K562 (cell line): ENCODE measurements around the gene TGFA. TPM values are rescaled to one million over a fixed set of nuclear protein-coding genes. Genes with fewer than 3 reads are reported as not detected.

Experiments
- ATAC-seq: fragments of 200-7000 bp; cut with Tn5 transposase; 3 replicates; pipeline ENCODE4 v1.9.1; 2020; ENCODE audit warnings: moderate library complexity
- BruUV-seq: library from RNA; stranded (reverse); fragments of 400-500 nt; replicated peaks from 2 replicates; lab custom pipeline; 2021; lab: Mats Ljungman, UMichigan
- CTCF ChIA-PET: fragments of 300-600 bp; formaldehyde crosslinking; extraction: SDS; loops from one replicate; lab custom pipeline; 2021; ENCODE audit warnings: low intra/inter-chr PET ratio; lab: Yijun Ruan, JAX
- POLR2A ChIA-PET: fragments of 300-600, 350-650 bp; sonication (Branson Sonifier 250); formaldehyde crosslinking; extraction: SDS; loops from one replicate; lab custom pipeline; 2021; ENCODE audit warnings: antibody characterized with exemption, inconsistent platforms; lab: Yijun Ruan, JAX
- DNase-seq, 4 experiments: peaks; one replicate each; pipeline versions ENCODE4 v3.0.0 to v3.0.0-alpha.2; 2011 to 2018; ENCODE audit warnings: low spot score in 3 of 4, mixed read lengths in 3 of 4; ENCODE audit errors: extremely low read depth in 1 of 4
- FAIRE-seq: peaks from 2 replicates; lab custom pipeline; 2011; peaks lifted over from hg19 to GRCh38; lab: Jason Lieb, UNC
- H2AFZ ChIP-seq: 2 replicates; pipeline ENCODE4 v1.6.0; 2011; ENCODE audit warnings: low read depth, low read length, control low read depth, inconsistent platforms
- H3K27ac ChIP-seq: fragments of 200-600 bp; 3 replicates; pipeline ENCODE4 v1.8.0; 2011; ENCODE audit warnings: low read depth, mild to moderate bottlenecking, control low read depth, inconsistent platforms, low read length, moderate library complexity, mixed read lengths; ENCODE audit errors: extremely low read depth
- H3K27me3 ChIP-seq, 2 experiments: fragments of 300-600 bp in 1 of 2; 2 replicates in 1 of 2; 3 replicates in 1 of 2; pipeline versions ENCODE4 v1.6.0 to v1.8.0; 2011; ENCODE audit warnings: inconsistent platforms in 2 of 2, low read length in 2 of 2, mild to moderate bottlenecking in 1 of 2, mixed read lengths in 1 of 2, moderate library complexity in 1 of 2; ENCODE audit not compliant: control insufficient read depth in 2 of 2, insufficient read depth in 2 of 2
- H3K36me3 ChIP-seq: fragments of 300-600 bp; 3 replicates; pipeline ENCODE4 v1.8.0; 2011; ENCODE audit warnings: mild to moderate bottlenecking, low read length, inconsistent platforms; ENCODE audit not compliant: control insufficient read depth, insufficient read depth
- H3K4me1 ChIP-seq, 2 experiments: fragments of 200-600 bp in 1 of 2; replicated peaks in 1 of 2; 2 replicates in 1 of 2; 3 replicates in 1 of 2; pipeline versions ENCODE4 v1.5.1 to v1.8.0; 2011; ENCODE audit warnings: inconsistent platforms in 2 of 2, low read length in 2 of 2, mild to moderate bottlenecking in 1 of 2, mixed read lengths in 1 of 2, moderate library complexity in 1 of 2; ENCODE audit not compliant: control insufficient read depth in 2 of 2, insufficient read depth in 2 of 2
- H3K4me2 ChIP-seq: 2 replicates; pipeline ENCODE4 v1.6.1; 2011; ENCODE audit warnings: low read length, control low read depth, inconsistent platforms, mixed read lengths; ENCODE audit not compliant: insufficient read depth
- H3K4me3 ChIP-seq: fragments of 200-600 bp; sonication (generic), shearing (Covaris generic); 2 replicates; pipeline ENCODE4 v1.5.1; 2016; ENCODE audit warnings: control low read depth, inconsistent platforms
- H3K79me2 ChIP-seq: fragments of 200-600 bp; 3 replicates; pipeline ENCODE4 v1.8.0; 2011; ENCODE audit warnings: low read length, inconsistent platforms; ENCODE audit not compliant: control insufficient read depth, insufficient read depth
- H3K9ac ChIP-seq, 2 experiments: 2 replicates each; pipeline versions ENCODE4 v1.6.0 to v1.6.1; 2011; ENCODE audit warnings: low read depth in 2 of 2, low read length in 2 of 2, control low read depth in 1 of 2, inconsistent platforms in 1 of 2, mild to moderate bottlenecking in 1 of 2, mixed read lengths in 1 of 2; ENCODE audit not compliant: insufficient read depth in 1 of 2
- H3K9me1 ChIP-seq: one replicate; pipeline ENCODE4 v1.6.0; 2011; ENCODE audit warnings: inconsistent platforms, mild to moderate bottlenecking, low read length, moderate library complexity; ENCODE audit not compliant: control insufficient read depth, insufficient read depth
- H3K9me3 ChIP-seq: replicated peaks from 2 replicates; pipeline ENCODE4 v1.5.1; 2011; ENCODE audit warnings: low read depth, low read length, inconsistent platforms; ENCODE audit not compliant: control insufficient read depth, insufficient read depth
- H4K20me1 ChIP-seq: replicated peaks from 2 replicates; pipeline ENCODE4 v1.6.1; 2011; ENCODE audit warnings: low read length, inconsistent platforms, mixed read lengths; ENCODE audit not compliant: control insufficient read depth, insufficient read depth
- CBX3 ChIP-seq, 2 experiments: IDR thresholded peaks; 1 replicate in 1 of 2; 2 replicates in 1 of 2; pipeline ENCODE4 v1.6.1; 2012; ENCODE audit warnings: inconsistent platforms in 2 of 2, low read length in 2 of 2, borderline replicate concordance in 1 of 2, control low read depth in 1 of 2
- GABPB2 ChIP-seq: fragments of 250-450 bp; sonication (Bioruptor Pico); conservative IDR thresholded peaks from 2 replicates; pipeline ENCODE4 v1.5.1; 2021; ENCODE audit warnings: mild to moderate bottlenecking
- HNRNPLL ChIP-seq: fragments of 200-400 bp; formaldehyde crosslinking; IDR thresholded peaks from 2 replicates; pipeline ENCODE4 v1.6.1; 2017; ENCODE audit warnings: low read length, low read depth, mild to moderate bottlenecking; ENCODE audit not compliant: poor library complexity, severe bottlenecking
- IRF1 ChIP-seq: sonication (generic); formaldehyde crosslinking; IDR thresholded peaks from 2 replicates; pipeline ENCODE4 v1.8.0; 2022; ENCODE audit warnings: missing genetic modification reagents, mild to moderate bottlenecking, borderline replicate concordance
- KLF16 ChIP-seq: IDR thresholded peaks from 2 replicates; pipeline ENCODE4 v1.6.1; 2016; ENCODE audit warnings: antibody characterized with exemption
- NFE2 ChIP-seq: IDR thresholded peaks from 2 replicates; pipeline ENCODE4 v1.6.1; 2014; ENCODE audit warnings: antibody characterized with exemption, low read depth
- RCOR1 ChIP-seq, 2 experiments: IDR thresholded peaks; 2 replicates each; pipeline ENCODE4 v1.6.1; 2012; ENCODE audit warnings: low read depth in 2 of 2, low read length in 2 of 2, borderline replicate concordance in 1 of 2, improper control_type of control experiment in 1 of 2
- ZSCAN29 ChIP-seq: fragments of 450-650 bp; IDR thresholded peaks from 2 replicates; pipeline ENCODE4 v1.6.1; 2017
- WGBS: fragments of 100-300 bp; shearing (Covaris generic); methylation state at CpG from one replicate; pipeline ENCODE4 v1.1.6; 2016; ENCODE audit warnings: low coverage, mixed read lengths; ENCODE audit not compliant: insufficient coverage; ENCODE audit errors: missing lambda C conversion rate; 5-methylcytosine and 5-hydroxymethylcytosine counted together
- in situ Hi-C: fragments of 300-500 bp; cut with MboI; formaldehyde crosslinking; loops from 4 replicates; pipeline ENCODE4 v1.15.0; 2018; ENCODE audit warnings: inconsistent platforms, mixed read lengths
- intact Hi-C: fragments of 100-400 bp; cut with micrococcal nuclease; formaldehyde crosslinking; loops from 2 replicates; pipeline ENCODE4 v1.14.2; 2022
- polyA plus RNA-seq, 8 experiments: library from polyadenylated mRNA; depleted of rRNA in 4 of 8; stranded (reverse) in 5 of 8; unstranded in 3 of 8; fragments of >200 nt; fragmentation: Nextera tagmentation in 2 of 8; fragmentation: Illumina TruSeq in 1 of 8; extraction: Ambion mirVana in 2 of 8; extraction: Trizol in 1 of 8; gene quantifications; 2 replicates each; pipeline versions ENCODE4 v1.2.1 to v1.2.3, GENCODE V29; 2011 to 2014; ENCODE audit warnings: inconsistent platforms in 1 of 8, missing spikeins in 1 of 8
- total RNA-seq, 7 experiments: library from RNA; depleted of rRNA in 6 of 7; stranded (reverse); fragments of >200 nt in 6 of 7; fragmentation: Illumina TruSeq in 2 of 7; extraction: Trizol in 2 of 7; gene quantifications; 2 replicates each; pipeline versions ENCODE4 v1.2.1 to v1.2.3, GENCODE V29; 2011 to 2021; ENCODE audit warnings: low replicate concordance in 1 of 7
- TF ChIP-seq, protein P1 (sequence below): sonication (generic); formaldehyde crosslinking; IDR thresholded peaks from 2 replicates; pipeline ENCODE4 v1.8.0; 2023; ENCODE audit warnings: missing genetic modification reagents, mild to moderate bottlenecking, borderline replicate concordance
- TF ChIP-seq, protein P2 (sequence below), 2 experiments: fragments of 450-650 bp; IDR thresholded peaks; 2 replicates each; pipeline ENCODE4 v1.6.1; 2018; ENCODE audit warnings: mild to moderate bottlenecking in 2 of 2, low read depth in 1 of 2; ENCODE audit not compliant: partially characterized antibody in 2 of 2
- TF ChIP-seq, protein P3 (sequence below): sonication (generic); formaldehyde crosslinking; IDR thresholded peaks from 2 replicates; pipeline ENCODE4 v1.8.1; 2023; ENCODE audit warnings: mild to moderate bottlenecking, missing genetic modification reagents, moderate library complexity

TGFA gene
- total and polyA plus RNA-seq, 9 of the 15 experiments (the other 6 are each of a cell fraction or from before 2014, with no cell fraction given), result not detected

DNA sequence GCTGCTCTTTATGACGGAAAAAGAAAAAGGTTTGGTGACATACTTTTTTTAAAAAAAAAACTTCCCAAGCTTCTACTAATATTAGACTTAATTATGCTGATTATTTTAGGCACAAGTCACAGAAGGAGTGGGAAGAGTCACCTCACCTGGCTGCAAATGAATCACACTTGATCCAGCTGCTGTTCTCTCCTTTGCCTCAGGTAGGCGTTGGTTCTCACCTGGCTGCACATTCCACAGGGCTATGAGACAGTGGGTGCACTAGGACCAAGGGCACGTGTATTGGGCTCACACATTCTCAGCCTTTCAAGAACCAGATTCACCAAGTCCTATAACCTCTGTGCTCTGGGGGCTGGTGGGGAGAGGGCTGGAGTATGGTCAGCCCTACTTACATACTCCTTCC is 93.3 kb downstream of the TGFA start:
- ATAC-seq (no peak), DNase-seq (no peak), FAIRE-seq (no peak)
- WGBS, result 0% methylated on average over 3 of the region's 3 CpGs
- H4K20me1 ChIP-seq, result peaks cover 6% of the 10 kb centered on the region
- peaks cover 11 to 56% of the 10 kb centered on the region in 2 experiments; a peak in 4 of 5 replicates for H3K27me3 ChIP-seq
- no peak overlapping the region for H3K9ac ChIP-seq
- no peaks in the 10 kb centered on the region for H3K79me2 ChIP-seq
- in situ Hi-C loops, result no loop called here
- no peaks in the 10 kb centered on the region for H3K36me3 ChIP-seq
- no peak overlapping the region for H2AFZ ChIP-seq
- CTCF ChIA-PET, result no interaction called here
- no peak overlapping the region for H3K4me2 ChIP-seq
- no peaks in the 10 kb centered on the region for H3K9me1 ChIP-seq
- intact Hi-C loops, result no loop called here
- no peak overlapping the region for H3K27ac ChIP-seq
- no peaks in the 10 kb centered on the region for H3K4me1 ChIP-seq
- H3K4me3 ChIP-seq, result no peak overlapping the region
- POLR2A ChIA-PET, result interaction anchor here (0.6 to 0.8 kb wide), 4 partner anchors 9 to 544 kb away, joined by 3 to 4 read pairs (median 4); no protein-coding TSS in a partner anchor
- H3K9me3 ChIP-seq, result no peaks in the 10 kb centered on the region
- no TSS peak for BruUV-seq
- no peak for TF ChIP-seq KLF16
- TF ChIP-seq, protein P1, sequence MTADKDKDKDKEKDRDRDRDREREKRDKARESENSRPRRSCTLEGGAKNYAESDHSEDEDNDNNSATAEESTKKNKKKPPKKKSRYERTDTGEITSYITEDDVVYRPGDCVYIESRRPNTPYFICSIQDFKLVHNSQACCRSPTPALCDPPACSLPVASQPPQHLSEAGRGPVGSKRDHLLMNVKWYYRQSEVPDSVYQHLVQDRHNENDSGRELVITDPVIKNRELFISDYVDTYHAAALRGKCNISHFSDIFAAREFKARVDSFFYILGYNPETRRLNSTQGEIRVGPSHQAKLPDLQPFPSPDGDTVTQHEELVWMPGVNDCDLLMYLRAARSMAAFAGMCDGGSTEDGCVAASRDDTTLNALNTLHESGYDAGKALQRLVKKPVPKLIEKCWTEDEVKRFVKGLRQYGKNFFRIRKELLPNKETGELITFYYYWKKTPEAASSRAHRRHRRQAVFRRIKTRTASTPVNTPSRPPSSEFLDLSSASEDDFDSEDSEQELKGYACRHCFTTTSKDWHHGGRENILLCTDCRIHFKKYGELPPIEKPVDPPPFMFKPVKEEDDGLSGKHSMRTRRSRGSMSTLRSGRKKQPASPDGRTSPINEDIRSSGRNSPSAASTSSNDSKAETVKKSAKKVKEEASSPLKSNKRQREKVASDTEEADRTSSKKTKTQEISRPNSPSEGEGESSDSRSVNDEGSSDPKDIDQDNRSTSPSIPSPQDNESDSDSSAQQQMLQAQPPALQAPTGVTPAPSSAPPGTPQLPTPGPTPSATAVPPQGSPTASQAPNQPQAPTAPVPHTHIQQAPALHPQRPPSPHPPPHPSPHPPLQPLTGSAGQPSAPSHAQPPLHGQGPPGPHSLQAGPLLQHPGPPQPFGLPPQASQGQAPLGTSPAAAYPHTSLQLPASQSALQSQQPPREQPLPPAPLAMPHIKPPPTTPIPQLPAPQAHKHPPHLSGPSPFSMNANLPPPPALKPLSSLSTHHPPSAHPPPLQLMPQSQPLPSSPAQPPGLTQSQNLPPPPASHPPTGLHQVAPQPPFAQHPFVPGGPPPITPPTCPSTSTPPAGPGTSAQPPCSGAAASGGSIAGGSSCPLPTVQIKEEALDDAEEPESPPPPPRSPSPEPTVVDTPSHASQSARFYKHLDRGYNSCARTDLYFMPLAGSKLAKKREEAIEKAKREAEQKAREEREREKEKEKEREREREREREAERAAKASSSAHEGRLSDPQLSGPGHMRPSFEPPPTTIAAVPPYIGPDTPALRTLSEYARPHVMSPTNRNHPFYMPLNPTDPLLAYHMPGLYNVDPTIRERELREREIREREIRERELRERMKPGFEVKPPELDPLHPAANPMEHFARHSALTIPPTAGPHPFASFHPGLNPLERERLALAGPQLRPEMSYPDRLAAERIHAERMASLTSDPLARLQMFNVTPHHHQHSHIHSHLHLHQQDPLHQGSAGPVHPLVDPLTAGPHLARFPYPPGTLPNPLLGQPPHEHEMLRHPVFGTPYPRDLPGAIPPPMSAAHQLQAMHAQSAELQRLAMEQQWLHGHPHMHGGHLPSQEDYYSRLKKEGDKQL (CRISPR knock-in tag), result no peak
- no peak for TF ChIP-seq NFE2
- no peak for TF ChIP-seq CBX3 (IDR thresholded peaks at IDR 0.05; ENCODE audit: borderline replicate concordance in 1 of 2, low read length in 2 of 2)
- no peak for TF ChIP-seq GABPB2
- no peak for TF ChIP-seq IRF1 (CRISPR knock-in tag)
- no peak for TF ChIP-seq RCOR1 (IDR thresholded peaks at IDR 0.05; ENCODE audit: borderline replicate concordance in 1 of 2, low read depth in 2 of 2, low read length in 2 of 2)
- TF ChIP-seq, protein P2, sequence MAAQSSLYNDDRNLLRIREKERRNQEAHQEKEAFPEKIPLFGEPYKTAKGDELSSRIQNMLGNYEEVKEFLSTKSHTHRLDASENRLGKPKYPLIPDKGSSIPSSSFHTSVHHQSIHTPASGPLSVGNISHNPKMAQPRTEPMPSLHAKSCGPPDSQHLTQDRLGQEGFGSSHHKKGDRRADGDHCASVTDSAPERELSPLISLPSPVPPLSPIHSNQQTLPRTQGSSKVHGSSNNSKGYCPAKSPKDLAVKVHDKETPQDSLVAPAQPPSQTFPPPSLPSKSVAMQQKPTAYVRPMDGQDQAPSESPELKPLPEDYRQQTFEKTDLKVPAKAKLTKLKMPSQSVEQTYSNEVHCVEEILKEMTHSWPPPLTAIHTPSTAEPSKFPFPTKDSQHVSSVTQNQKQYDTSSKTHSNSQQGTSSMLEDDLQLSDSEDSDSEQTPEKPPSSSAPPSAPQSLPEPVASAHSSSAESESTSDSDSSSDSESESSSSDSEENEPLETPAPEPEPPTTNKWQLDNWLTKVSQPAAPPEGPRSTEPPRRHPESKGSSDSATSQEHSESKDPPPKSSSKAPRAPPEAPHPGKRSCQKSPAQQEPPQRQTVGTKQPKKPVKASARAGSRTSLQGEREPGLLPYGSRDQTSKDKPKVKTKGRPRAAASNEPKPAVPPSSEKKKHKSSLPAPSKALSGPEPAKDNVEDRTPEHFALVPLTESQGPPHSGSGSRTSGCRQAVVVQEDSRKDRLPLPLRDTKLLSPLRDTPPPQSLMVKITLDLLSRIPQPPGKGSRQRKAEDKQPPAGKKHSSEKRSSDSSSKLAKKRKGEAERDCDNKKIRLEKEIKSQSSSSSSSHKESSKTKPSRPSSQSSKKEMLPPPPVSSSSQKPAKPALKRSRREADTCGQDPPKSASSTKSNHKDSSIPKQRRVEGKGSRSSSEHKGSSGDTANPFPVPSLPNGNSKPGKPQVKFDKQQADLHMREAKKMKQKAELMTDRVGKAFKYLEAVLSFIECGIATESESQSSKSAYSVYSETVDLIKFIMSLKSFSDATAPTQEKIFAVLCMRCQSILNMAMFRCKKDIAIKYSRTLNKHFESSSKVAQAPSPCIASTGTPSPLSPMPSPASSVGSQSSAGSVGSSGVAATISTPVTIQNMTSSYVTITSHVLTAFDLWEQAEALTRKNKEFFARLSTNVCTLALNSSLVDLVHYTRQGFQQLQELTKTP (IDR thresholded peaks at IDR 0.05; ENCODE audit: low read depth in 1 of 2, partially characterized antibody in 2 of 2), result no peak
- TF ChIP-seq, protein P3, sequence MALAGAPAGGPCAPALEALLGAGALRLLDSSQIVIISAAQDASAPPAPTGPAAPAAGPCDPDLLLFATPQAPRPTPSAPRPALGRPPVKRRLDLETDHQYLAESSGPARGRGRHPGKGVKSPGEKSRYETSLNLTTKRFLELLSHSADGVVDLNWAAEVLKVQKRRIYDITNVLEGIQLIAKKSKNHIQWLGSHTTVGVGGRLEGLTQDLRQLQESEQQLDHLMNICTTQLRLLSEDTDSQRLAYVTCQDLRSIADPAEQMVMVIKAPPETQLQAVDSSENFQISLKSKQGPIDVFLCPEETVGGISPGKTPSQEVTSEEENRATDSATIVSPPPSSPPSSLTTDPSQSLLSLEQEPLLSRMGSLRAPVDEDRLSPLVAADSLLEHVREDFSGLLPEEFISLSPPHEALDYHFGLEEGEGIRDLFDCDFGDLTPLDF (CRISPR knock-in tag), result no peak
- no peak for TF ChIP-seq HNRNPLL
- no peak for TF ChIP-seq ZSCAN29
